Muscle layer of duodenum (tissue), 2 donors: ENCODE measurements around the gene MZT2B.
"Not testable (repeated sequence)": the region's sequence is repeated elsewhere in the genome, so short reads cannot be mapped to it uniquely, and the experiment has no call there.

Source experiments
- H3K27ac ChIP-seq: one replicate; pipeline ENCODE4 v1.7.0; 2013; ENCODE audit warnings: mild to moderate bottlenecking, low read length
- H3K27me3 ChIP-seq: one replicate; pipeline ENCODE4 v1.7.0; 2013; ENCODE audit warnings: low read depth, mild to moderate bottlenecking, control low read depth, low read length
- H3K36me3 ChIP-seq, 2 donors: one replicate each; pipeline ENCODE4 v1.7.0; 2013; ENCODE audit warnings: low read length in 2 of 2, control low read depth in 1 of 2, mild to moderate bottlenecking in 1 of 2; ENCODE audit not compliant: insufficient read depth in 2 of 2, control insufficient read depth in 1 of 2
- H3K4me1 ChIP-seq, 2 donors: one replicate each; pipeline ENCODE4 v1.7.0; 2013; ENCODE audit warnings: low read length in 2 of 2, mild to moderate bottlenecking in 2 of 2, control low read depth in 1 of 2, moderate library complexity in 1 of 2; ENCODE audit not compliant: insufficient read depth in 2 of 2, control insufficient read depth in 1 of 2
- H3K4me3 ChIP-seq, 2 donors: one replicate each; pipeline ENCODE4 v1.7.0; 2013; ENCODE audit warnings: low read length in 2 of 2, low read depth in 1 of 2, mild to moderate bottlenecking in 1 of 2
- H3K9me3 ChIP-seq, 2 donors: one replicate each; pipeline ENCODE4 v1.7.0; 2013; ENCODE audit warnings: low read length in 2 of 2, control low read depth in 1 of 2, mild to moderate bottlenecking in 1 of 2; ENCODE audit not compliant: control insufficient read depth in 1 of 2
- donor health status: healthy.

Gene MZT2B

GRCh38 chr2:130230907-130231306, 48.8 kb downstream of the MZT2B start:
- H3K4me1 ChIP-seq, H3K36me3 ChIP-seq, H3K27me3 ChIP-seq, H3K9me3 ChIP-seq, H3K4me3 ChIP-seq, H3K27ac ChIP-seq: not testable (repeated sequence)

GRCh38 chr2:130231656-130232055, 49.6 kb downstream of the MZT2B start:
- Histone ChIP-seq H3K36me3 (no peaks in the 10 kb centered on the region), H3K27me3 (no peaks in the 10 kb centered on the region), H3K27ac (no peak overlapping the region), H3K4me3 (no peak overlapping the region), H3K4me1 (no peaks in the 10 kb centered on the region), H3K9me3 (no peaks in the 10 kb centered on the region)

DNA sequence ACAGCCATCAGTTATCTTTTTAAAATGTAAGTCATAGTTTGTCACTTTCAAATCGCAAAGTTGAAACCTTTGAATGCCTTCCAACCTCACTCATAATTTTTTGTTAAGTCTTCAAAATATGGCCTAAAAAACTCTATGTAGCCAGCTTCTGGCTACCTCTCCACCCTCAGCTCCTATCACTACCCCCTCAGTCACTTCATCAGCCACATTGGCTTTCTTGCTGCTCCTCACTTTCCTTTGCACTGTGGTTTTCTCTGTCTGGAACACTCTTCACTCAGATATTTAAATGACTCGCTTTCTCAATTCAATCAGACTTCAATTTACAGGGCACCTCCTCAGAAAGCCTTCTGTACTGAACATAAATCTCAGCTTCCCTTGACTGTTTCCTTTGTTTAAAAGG, 51.0 kb downstream of the MZT2B start:
- H3K27ac ChIP-seq, H3K9me3 ChIP-seq, H3K27me3 ChIP-seq, H3K4me1 ChIP-seq, H3K4me3 ChIP-seq, H3K36me3 ChIP-seq: not testable (repeated sequence)

DNA sequence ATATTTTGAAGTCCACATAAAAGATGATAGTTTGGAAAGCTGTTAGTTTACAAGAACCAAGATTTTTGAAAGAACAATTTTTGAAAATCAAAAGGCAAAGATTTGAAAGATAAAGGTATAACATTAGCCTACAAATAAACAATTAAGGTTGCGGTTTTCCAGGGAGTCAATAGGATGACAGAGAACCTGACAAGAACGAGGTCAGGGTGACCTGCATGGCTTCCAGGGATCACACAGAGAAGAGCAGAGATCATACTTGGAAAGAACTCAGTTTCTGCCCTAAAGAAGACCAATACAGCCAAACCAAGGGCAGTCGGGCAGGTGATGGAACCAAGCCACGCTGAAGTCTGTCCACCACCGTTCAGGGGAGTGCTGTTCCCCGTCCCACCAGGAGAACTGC, 57.5 kb downstream of the MZT2B start:
- H3K36me3 ChIP-seq, H3K27ac ChIP-seq: not testable (repeated sequence)

More for the DNA sequence above, 57.5 kb downstream of the MZT2B start:
- H3K27me3 ChIP-seq, H3K4me1 ChIP-seq, H3K9me3 ChIP-seq, H3K4me3 ChIP-seq: not testable (repeated sequence)
